Measurements from ENCODE around the gene RGL1. TPM values are rescaled to one million over a fixed set of nuclear protein-coding genes. Genes with fewer than 3 reads are reported as not detected.

RGL1 gene
- total RNA-seq, 1 donor from 2014 or later, result 5.9 TPM

- Mint-ChIP-seq H3K36me3 (ENCODE audit: insufficient read depth) (peaks cover 1% of the 10 kb centered on the region), H3K9me3 (ENCODE audit: low read depth) (no peaks in the 10 kb centered on the region), H3K4me3 (ENCODE audit: low read depth) (no peak overlapping the region), H3K27me3 (no peaks in the 10 kb centered on the region), H3K27ac (no peak overlapping the region), H3K4me1 (ENCODE audit: low read depth) (peaks cover 7% of the 10 kb centered on the region)
- TF ChIP-seq, protein P1, sequence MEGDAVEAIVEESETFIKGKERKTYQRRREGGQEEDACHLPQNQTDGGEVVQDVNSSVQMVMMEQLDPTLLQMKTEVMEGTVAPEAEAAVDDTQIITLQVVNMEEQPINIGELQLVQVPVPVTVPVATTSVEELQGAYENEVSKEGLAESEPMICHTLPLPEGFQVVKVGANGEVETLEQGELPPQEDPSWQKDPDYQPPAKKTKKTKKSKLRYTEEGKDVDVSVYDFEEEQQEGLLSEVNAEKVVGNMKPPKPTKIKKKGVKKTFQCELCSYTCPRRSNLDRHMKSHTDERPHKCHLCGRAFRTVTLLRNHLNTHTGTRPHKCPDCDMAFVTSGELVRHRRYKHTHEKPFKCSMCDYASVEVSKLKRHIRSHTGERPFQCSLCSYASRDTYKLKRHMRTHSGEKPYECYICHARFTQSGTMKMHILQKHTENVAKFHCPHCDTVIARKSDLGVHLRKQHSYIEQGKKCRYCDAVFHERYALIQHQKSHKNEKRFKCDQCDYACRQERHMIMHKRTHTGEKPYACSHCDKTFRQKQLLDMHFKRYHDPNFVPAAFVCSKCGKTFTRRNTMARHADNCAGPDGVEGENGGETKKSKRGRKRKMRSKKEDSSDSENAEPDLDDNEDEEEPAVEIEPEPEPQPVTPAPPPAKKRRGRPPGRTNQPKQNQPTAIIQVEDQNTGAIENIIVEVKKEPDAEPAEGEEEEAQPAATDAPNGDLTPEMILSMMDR (IDR thresholded peaks at IDR 0.05; ENCODE audit: unreplicated experiment), result no peak
- DNase-seq (ENCODE audit: low spot score, unreplicated experiment), result no peak
These were observed 86.4 kb downstream of the RGL1 start for GRCh38 chr1:183891158-183891856.

- Mint-ChIP-seq H3K9me3 (ENCODE audit: low read depth) (no peaks in the 10 kb centered on the region), H3K27ac (no peak overlapping the region), H3K27me3 (no peaks in the 10 kb centered on the region), H3K36me3 (ENCODE audit: insufficient read depth) (peaks cover 3% of the 10 kb centered on the region), H3K4me3 (ENCODE audit: low read depth) (no peak overlapping the region), H3K4me1 (ENCODE audit: low read depth) (peaks cover 7% of the 10 kb centered on the region)
- TF ChIP-seq, protein P1 (IDR thresholded peaks at IDR 0.05; ENCODE audit: unreplicated experiment), result no peak
- DNase-seq (ENCODE audit: low spot score, unreplicated experiment), result no peak
These were observed 87.5 kb downstream of the RGL1 start for GRCh38 chr1:183892351-183892793.

- no peak overlapping the region for H3K4me3 Mint-ChIP-seq (ENCODE audit: low read depth)
- peaks cover 5% of the 10 kb centered on the region for H3K36me3 Mint-ChIP-seq (ENCODE audit: insufficient read depth)
- H3K4me1 Mint-ChIP-seq (ENCODE audit: low read depth), result peaks cover 7% of the 10 kb centered on the region
- H3K27me3 Mint-ChIP-seq, result no peaks in the 10 kb centered on the region
- no peaks in the 10 kb centered on the region for H3K9me3 Mint-ChIP-seq (ENCODE audit: low read depth)
- H3K27ac Mint-ChIP-seq, result no peak overlapping the region
- DNase-seq (ENCODE audit: low spot score, unreplicated experiment), result no peak
- TF ChIP-seq, protein P1 (IDR thresholded peaks at IDR 0.05; ENCODE audit: unreplicated experiment), result no peak
These were observed 88.8 kb downstream of the RGL1 start for GRCh38 chr1:183893561-183894289.

GRCh38 chr1:183894290-183894565 is 89.3 kb downstream of the RGL1 start:
- TF ChIP-seq, protein P1 (IDR thresholded peaks at IDR 0.05; ENCODE audit: unreplicated experiment), result no peak
- Mint-ChIP-seq H3K27me3 (no peaks in the 10 kb centered on the region), H3K36me3 (ENCODE audit: insufficient read depth) (peaks cover 5% of the 10 kb centered on the region), H3K27ac (no peak overlapping the region), H3K4me1 (ENCODE audit: low read depth) (peaks cover 7% of the 10 kb centered on the region), H3K4me3 (ENCODE audit: low read depth) (no peak overlapping the region), H3K9me3 (ENCODE audit: low read depth) (no peaks in the 10 kb centered on the region)
- DNase-seq (ENCODE audit: low spot score, unreplicated experiment), result no peak

DNA sequence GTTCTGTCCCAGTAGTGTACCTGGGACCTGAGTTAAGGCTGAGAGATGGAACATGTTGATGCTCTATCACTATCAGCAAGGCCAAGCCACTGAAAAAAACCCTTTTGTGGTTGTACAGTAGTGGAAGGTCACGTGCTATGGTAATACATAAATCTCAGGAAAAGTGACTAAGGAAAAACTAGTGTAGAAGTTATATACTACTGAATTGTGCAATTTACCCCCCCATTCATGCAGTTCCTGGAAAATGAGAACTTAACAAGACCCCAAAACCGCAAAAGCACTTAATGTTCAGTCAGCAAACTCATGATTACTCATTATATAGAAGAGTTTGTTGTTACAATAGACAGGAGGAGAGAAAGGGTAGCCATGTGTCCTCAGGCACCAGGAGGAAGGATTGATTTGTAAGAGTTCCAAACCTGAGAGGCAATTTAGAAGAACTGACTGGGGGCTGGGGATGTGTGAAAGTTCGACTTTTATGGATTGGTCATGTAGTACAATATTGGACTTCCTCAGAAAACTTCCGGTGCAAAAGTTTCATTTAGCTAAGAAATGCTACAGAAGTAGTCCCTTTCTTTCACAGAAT is 91.6 kb downstream of the RGL1 start:
- TF ChIP-seq, protein P1 (IDR thresholded peaks at IDR 0.05; ENCODE audit: unreplicated experiment), result no peak
- Mint-ChIP-seq H3K36me3 (ENCODE audit: insufficient read depth) (peaks cover 5% of the 10 kb centered on the region), H3K4me3 (ENCODE audit: low read depth) (no peak overlapping the region), H3K9me3 (ENCODE audit: low read depth) (no peaks in the 10 kb centered on the region), H3K27ac (no peak overlapping the region), H3K4me1 (ENCODE audit: low read depth) (peaks cover 7% of the 10 kb centered on the region), H3K27me3 (no peaks in the 10 kb centered on the region)
- DNase-seq (ENCODE audit: low spot score, unreplicated experiment), result no peak
